ENCODE measurements around the gene KREMEN1.
"Not testable (repeated sequence)": the region's sequence is repeated elsewhere in the genome, so short reads cannot be mapped to it uniquely, and the experiment has no call there.

The KREMEN1 gene

DNA sequence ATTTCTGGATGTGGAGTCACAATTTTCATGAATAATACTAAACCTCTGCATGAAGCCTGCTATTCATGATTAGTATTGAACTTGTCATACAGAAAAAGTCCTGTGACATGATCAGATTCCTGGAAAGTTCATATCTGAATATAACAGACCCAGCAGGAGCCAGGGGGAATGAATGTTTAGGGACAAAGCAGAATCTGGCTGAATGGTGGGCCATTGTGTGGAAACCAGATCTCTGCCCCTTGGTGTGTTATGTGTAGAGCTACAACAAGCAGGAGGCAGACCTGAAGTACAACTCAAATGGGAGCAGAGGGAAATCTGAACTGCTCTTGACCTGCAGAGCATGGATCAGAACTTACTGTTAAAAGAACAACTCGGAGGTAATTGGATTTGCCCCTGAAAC, 30.3 kb downstream of the KREMEN1 start:
- DNase-seq (ENCODE audit: low spot score) = no peak

DNA sequence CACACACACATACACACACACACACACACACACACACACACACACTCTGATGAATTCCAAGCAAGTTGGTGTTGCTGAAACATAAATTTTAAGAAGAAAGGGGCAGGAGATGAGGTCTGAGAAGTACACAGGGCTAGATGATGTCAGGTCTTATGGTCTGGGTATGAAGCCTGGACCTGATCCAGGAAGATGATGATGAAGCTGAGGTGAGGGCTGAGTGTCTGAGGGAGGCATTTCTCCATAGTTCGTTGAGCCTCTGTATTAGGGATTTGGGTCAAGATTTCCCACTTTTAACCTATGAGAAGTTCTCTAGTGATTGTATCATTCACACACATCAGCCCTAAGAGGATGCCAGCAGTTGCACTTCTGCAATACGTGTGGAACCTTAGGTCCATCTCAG, 32.6 kb downstream of the KREMEN1 start:
- DNase-seq (ENCODE audit: low spot score) = no peak

DNA sequence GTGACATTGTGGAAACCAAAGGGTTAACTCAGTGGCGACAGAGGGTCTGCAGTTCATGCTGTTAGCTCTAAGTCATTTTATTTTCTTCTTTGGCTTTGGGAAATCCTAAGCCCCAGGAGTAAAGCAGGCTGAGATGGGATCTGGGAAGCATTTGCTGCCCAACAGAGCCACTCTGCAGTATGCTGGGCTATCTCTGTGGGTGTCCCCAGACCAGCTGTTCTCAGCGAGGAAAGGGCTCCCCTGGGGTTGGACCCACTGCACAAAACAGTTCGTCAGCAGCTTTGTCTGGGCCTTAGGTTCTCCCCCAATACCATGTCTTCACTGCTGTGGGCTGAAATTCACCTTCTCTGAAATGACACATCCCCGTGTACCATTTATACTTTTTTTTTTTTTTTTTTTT, 34.0 kb downstream of the KREMEN1 start:
- no peak for DNase-seq (ENCODE audit: low spot score)

DNA sequence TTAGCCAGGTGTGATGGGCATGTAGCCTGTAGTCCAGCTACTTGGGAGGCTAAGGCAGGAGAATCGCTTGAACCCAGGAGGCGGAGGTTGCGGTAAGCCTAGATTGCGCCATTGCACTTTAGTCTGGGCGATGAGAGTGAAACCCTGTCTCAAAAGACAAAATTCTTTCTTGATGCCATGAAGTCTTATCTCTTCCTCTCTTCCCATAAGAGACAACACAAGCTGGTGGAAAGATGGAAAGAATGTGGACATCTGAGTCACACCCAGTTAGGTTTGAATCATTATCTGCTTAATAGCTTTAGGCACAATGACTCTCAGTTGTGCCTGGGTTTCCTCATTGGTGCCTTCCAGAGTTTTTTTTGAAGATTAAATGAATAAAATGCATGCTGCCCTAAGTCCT, 35.3 kb downstream of the KREMEN1 start:
- DNase-seq (ENCODE audit: low spot score) = peak; percentile 21

DNA sequence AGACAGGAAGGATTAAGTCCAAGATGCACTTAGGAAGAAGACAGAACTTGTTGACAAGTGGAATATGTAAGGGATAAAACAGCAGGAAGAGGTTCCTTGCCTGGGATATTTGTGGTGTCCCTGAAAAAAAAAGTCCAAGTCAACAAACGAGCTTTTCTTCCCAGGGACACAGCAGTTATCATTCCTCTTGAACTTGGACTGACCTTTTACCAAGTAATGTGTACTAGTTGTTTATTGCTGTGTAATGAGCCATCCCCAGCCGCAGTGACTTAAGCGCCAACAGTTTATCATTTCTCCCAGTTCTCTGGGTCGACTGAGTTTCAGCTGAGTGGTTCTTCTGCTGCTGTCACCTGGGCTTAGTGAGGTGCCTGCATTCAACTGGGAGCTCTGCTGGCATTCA, 37.0 kb downstream of the KREMEN1 start:
- no peak for DNase-seq (ENCODE audit: low spot score)

DNA sequence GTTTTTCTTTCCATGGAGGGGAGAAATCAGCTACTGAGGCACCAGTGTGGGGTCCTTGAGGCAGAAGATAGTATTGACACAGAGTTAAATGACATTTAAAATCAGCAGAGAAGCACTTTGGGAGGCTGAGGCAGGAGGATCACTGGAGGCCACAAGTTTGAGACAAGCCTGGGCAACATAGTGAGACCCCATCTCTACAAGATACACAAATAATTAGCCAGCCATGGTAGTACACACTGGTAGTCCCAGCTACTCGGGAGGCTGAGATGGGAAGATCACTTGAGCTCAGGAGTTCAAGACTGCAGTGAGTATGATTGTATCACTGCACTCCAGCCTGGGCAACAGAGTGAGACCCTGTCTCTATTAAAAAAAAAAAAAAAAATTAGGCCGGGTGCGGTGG, 38.1 kb downstream of the KREMEN1 start:
- no peak for DNase-seq (ENCODE audit: low spot score)

DNA sequence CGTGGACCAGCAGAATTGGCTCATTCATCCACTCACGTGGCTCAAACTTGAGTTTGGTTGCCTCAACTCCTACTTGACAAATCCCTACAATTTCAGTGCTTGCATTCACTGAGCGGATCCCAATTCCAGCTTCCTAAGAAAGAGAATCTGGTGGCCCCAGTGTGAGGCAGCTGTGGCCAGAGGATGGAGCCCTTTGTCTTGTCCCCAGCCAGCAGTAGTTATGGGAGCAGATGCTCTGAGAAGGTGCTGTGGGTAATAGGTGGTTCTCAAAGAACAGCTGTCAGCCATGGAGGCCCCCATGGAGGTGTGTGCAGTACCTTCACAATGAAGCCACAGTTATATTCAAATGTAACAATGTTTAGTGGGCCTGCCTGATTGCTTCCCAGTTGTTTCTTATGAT, 39.3 kb downstream of the KREMEN1 start:
- DNase-seq (ENCODE audit: low spot score) = no peak

DNA sequence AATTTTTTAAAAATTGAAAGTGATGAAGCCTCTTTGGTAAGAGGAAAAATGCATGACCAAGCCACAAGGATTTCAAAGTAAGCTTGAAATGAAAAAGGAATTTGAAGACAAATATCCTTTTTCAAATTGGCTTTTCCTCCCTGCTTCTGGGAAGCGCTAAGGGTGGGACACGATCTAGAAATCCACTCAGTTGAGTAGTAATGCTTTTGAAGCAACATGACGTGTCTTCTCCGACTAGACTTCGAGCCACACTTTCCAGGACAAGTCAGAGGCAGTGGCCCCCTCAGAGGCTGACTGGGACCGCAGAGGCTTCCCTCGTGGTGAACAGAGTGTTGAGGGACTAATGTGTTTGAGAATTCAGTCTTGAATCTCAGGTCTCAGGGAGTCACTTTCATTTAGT, 39.8 kb downstream of the KREMEN1 start:
- DNase-seq (ENCODE audit: low spot score) = no peak

DNA sequence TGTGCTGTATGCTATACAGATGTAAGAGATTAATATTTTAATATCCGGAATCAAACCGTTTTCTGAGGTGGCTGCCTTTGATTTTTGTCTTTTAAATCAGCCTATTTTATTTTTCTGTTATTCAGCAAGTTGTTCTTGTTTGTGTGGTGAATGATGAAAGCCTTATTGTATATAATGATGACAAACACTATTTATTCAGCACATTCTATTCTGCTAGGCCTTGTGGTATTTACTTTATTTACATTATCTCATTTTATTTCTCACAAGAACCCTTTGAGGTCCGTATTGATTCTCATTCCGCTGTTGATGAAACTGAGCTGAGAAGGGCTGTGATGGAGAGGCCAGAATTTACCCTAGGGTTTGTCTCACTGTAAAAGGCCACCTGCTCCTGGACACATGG, 40.5 kb downstream of the KREMEN1 start:
- DNase-seq (ENCODE audit: low spot score) = no peak

DNA sequence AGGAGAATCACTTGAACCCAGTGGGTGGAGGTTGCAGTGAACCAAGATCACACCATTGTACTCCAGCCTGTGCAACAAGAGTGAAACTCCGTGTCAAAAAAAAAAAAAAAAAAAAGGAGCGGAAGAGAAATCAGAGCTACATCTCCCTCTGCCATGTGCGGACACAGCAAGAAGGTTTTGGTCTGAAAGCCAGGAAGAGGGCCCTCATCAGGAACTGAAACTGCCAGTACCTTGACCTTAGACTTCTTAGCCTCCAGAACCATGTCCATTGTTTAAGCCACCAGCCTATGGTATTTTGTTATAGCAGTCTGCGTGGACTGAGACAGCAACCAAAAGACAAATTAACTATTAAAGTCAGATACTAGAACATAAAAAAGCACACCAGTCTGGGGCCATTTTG, 41.6 kb downstream of the KREMEN1 start:
- DNase-seq (ENCODE audit: low spot score) = no peak

DNA sequence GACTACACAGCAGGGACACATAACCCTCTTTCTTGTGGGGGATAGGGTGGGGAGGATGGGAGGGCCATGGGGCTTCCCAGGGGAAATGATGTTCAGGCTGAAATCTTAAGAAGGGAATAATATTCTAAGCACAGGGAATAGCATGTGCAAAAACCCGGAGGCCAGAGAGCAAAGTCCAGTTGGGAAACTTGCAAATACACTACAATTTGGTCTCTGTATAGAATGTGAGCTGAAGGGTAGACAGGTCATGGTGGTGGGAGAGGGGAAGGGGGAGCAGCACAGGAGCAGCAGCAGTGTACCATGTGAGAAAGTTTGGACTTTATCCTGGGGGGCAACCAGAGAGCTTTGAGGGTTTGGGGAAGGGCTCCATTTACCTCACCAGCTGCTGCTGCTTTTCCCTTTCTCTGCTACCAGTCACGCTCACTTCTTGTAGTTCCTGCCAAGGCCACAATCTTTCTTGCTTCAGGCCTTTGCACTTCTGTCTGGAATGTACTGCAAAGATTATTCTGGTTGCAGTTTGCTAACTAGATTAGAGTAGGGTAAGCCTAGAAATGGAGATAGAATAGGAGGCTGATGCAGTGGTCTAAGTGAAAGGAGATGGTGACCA, 43.0 kb downstream of the KREMEN1 start:
- DNase-seq (ENCODE audit: low spot score) = no peak

DNA sequence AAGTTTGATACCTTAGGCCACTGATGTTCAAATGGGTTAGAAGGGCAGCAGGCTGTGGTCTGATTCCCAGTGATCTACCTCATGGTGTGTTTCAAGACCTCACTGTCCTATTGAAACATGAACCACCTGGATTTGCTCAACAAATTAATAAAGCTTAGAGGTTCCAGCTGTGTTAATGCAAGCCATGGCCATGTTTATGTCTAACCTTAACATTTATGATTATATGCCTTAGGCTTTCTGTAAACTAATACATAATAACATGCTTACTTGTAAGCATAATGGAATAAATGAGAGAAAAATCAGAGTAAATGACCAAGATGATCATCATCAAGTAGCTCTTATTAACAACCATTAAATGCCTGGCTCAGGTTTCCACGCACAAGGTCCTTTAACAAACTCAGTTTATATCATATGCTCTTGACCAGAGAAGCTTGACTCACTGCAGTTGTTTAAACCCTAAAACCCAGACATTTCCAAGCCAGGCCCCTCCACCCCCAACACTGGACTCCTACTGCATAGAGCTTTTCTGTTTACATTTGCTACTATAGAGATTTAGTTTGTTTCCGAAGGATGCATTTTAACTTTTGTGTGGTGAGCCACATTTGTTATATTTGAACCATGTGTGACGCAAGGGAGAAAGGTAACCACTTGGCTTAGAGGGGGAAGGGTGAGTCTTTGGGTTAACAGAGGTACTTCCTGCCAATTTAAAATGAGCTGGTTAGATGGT, 43.7 kb downstream of the KREMEN1 start:
- no peak for DNase-seq (ENCODE audit: low spot score)

DNA sequence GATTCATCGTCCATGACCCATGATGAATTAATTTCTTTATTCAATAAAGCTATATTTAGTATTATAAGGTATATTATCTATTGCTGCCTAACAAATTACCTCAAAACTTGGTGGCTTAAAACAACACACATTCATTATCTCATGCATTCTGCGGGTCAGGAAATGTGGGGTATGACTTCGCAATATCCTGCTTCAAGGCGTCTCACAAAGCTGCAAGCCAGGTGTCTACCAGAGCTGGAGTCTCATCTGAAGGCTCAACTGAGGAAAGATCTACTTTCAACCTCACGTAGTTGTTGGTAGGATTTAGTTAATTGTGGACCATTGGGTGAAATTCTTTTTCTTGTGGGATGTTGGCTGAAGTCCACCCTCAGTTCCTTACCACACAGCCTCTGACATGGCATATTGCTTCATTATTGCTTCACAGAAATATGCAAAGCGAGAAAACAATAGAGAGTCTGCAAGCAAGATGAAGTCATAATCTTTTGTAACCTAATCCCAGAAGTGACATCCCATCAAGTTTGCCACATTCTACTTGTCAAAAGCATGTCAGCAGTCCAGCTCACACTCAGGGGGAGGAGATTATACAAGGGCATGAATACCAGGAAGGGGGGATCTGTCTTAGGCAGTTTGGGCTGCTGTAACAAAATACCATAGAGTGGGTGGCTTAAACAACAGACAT, 45.1 kb downstream of the KREMEN1 start:
- DNase-seq (ENCODE audit: low spot score) = no peak

DNA sequence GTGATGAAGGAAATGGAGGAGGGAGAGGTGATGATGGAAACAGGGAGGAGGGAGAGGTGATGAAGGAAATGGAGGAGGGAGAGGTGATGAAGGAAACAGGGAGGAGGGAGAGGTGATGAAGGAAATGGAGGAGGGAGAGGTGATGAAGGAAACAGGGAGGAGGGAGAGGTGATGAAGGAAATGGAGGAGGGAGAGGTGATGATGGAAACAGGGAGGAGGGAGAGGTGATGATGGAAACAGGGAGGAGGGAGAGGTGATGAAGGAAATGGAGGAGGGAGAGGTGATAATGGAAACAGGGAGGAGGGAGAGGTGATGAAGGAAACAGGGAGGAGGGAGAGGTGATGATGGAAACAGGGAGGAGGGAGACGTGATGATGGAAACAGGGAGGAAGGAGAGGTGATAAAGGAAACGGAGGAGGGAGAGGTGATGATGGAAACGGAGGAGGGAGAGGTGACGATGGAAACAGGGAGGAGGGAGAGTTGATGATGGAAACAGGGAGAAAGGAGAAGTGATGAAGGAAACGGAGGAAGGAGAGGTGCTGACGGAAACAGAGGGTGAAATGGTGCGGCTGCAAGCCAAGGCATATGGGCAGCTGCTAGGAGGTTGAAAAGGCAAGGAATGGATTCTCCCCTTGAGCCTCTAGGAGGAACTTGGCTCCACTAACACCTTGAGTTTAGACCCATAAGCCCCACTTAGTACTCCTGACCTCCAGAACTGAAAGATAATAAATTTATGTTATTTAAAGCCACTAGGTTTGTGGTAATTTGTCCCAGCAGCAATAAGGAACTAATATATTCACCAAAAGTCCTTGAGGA, 47.5 kb downstream of the KREMEN1 start:
- DNase-seq (ENCODE audit: low spot score) = not testable (repeated sequence)

DNA sequence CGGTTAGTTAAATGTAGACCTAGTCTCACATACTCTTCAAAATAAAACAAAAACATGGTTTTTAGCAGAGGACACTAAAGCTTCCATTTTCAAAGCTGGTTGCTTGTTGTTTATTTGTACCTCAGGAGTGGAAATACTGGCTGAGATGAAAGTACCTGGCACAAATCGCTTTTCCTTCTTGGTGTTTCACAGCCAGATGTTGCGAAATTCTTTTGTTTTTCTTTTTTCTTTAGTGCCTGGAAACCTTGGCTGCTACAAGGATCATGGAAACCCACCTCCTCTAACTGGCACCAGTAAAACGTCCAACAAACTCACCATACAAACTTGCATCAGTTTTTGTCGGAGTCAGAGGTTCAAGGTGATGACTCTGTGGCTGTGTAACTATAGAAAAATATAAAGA, 48.3 kb downstream of the KREMEN1 start:
- no peak for DNase-seq (ENCODE audit: low spot score)

DNA sequence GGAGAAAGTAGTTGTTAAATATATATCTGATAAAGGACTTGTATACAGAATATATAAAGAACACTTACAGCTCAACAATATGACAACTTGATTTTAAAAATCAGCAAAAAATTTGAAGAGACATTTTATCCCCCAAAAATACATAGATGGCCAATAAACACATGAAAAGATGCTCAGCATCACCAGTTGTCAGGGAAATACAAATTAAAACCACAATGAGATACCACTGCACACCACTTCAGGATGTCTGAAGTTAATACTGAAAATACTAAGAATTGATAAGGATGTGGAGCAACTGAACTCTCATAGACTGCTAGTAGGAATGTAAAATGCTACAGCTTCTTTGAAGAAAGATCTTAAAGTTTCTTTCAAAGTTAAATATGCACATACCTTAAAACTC, 49.2 kb downstream of the KREMEN1 start:
- no peak for DNase-seq (ENCODE audit: low spot score)

DNA sequence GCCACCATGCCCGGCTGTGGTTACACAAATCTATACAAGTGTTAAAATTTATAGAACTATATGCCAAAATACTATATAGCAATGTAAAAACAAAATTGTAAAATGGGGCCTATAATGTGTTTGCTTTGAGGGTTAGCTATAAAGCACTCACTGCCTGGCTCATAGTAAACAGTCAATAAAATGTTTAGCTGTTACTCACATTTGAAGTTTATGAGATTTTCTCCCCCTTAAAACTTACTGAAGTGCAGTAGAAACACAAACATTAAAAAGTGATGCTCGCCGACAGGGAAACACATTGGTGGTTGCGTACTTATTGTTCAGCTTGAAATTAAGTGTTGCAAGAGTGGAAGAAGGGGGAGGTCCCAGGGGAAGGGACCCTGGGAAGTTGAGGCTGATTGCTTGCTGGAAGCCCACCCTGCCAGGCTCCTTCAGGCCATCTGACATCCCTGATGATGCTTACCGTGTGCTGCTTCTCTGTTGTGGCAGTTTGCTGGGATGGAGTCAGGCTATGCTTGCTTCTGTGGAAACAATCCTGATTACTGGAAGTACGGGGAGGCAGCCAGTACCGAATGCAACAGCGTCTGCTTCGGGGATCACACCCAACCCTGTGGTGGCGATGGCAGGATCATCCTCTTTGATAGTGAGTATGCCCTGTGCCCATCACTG, 52.1 kb downstream of the KREMEN1 start:
- no peak for DNase-seq (ENCODE audit: low spot score)

DNA sequence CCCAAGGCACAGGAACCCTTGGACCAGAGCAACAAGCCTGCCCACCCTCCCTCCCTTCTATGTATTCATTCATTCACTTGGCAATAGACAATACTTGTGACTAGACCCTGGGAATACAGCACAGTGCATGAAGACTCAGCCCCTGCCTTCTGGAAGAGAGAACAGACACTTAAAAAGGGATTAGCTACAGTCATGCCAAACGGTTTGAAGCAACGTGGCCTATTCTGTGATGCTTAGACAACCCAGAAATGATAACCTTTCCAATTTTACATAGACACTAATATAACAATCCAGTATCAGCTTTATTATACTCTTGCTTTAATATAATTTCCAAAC, 52.6 kb downstream of the KREMEN1 start:
- no peak for DNase-seq (ENCODE audit: low spot score)

DNA sequence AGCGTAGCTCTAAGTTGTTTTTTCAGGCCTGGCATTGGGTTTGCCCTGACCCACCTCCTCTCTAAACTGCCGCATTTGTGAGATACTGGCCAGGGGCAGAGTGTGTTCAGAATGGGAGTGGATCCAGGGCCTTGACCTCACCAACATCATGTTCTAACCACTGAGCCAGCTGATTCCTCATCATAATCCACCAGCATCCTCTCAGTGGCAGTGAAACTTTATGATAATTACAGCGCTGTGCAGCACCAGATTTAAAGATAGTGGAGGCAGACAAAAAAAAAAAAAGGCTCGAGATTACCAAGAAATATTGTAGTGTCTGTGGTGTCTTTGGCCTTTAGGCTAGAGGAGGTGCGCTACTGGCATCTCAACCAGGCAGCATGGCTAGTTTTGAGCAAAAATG, 53.0 kb downstream of the KREMEN1 start:
- DNase-seq (ENCODE audit: low spot score) = no peak

DNA sequence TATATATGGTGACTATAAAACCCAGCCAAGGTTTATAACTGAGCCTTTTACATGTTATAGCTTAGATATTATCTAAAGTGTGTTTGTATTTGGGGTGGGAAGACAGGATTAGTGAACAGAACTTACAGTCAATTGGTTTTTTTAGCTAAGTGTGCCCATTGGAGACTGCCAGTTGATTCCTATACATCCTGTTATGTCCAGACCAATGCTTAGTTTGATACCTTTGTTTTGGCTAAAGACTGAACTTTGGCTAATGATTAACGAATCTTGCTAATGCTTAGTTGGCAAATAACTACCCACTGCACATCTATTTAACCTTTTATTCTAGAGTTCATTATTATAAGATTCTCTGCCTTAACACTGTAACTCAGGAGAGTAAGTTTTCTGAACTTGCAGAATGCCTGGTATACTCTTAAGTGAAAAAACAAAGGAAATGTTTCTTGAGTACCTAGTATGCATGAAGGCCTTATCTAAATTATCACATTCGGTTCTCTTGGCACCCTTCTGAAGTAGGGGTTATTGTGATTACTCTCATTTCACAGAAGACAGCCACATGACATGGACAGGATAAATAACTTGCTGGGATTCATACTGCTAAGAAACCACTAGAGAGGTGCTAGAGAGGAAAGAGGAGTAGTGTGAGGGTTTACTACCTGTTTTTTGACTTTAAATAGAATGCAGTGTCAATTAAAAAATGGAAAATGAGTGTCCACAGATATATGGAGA, 54.0 kb downstream of the KREMEN1 start:
- no peak for DNase-seq (ENCODE audit: low spot score)
